SK-N-SH treated with all-trans-retinoic acid at 6 μM for 48 hours (cell line): ENCODE results near the gene MKRN2.

Experiments used
- ARNTL ChIP-seq: fragments of 450-650 bp; formaldehyde crosslinking; IDR thresholded peaks from 2 replicates; pipeline ENCODE4 v1.5.0; 2020; ENCODE audit warnings: low read depth, mild to moderate bottlenecking, moderate library complexity, borderline replicate concordance
- BACH2 ChIP-seq: fragments of 250-450 bp; sonication (Bioruptor Pico); IDR thresholded peaks from 2 replicates; pipeline ENCODE4 v1.9.0; 2021; ENCODE audit warnings: mild to moderate bottlenecking, borderline replicate concordance
- CREB5 ChIP-seq: fragments of 250-450 bp; sonication (Bioruptor Pico); IDR thresholded peaks from 2 replicates; pipeline ENCODE4 v1.5.1; 2020; ENCODE audit warnings: low read depth, mild to moderate bottlenecking, moderate library complexity
- CSDC2 ChIP-seq: fragments of 250-450 bp; sonication (Bioruptor Pico); IDR thresholded peaks from 2 replicates; pipeline ENCODE4 v1.5.0; 2020; ENCODE audit warnings: mild to moderate bottlenecking, moderate library complexity
- ESRRG ChIP-seq: fragments of 250-450 bp; sonication (Bioruptor Pico); IDR thresholded peaks from 2 replicates; pipeline ENCODE4 v1.6.1; 2021; ENCODE audit warnings: mild to moderate bottlenecking
- GLIS3 ChIP-seq: fragments of 250-450 bp; sonication (Bioruptor Pico); IDR thresholded peaks from 2 replicates; pipeline ENCODE4 v1.5.0; 2020; ENCODE audit warnings: mild to moderate bottlenecking, moderate library complexity
- OSR1 ChIP-seq: fragments of 250-450 bp; sonication (Bioruptor Pico); IDR thresholded peaks from 2 replicates; pipeline ENCODE4 v1.8.0; 2022; ENCODE audit warnings: moderate library complexity, mild to moderate bottlenecking, inconsistent platforms
- PATZ1 ChIP-seq: fragments of 250-450 bp; sonication (Bioruptor Pico); IDR thresholded peaks from 2 replicates; pipeline ENCODE4 v1.8.0; 2020; ENCODE audit warnings: mild to moderate bottlenecking, moderate library complexity, borderline replicate concordance
- RARB ChIP-seq: fragments of 250-450 bp; sonication (Bioruptor Pico); IDR thresholded peaks from 2 replicates; pipeline ENCODE4 v1.8.0; 2021; ENCODE audit warnings: mild to moderate bottlenecking, moderate library complexity
- TOX ChIP-seq: fragments of 250-450 bp; sonication (Bioruptor Pico); IDR thresholded peaks from 2 replicates; pipeline ENCODE4 v1.8.0; 2021; ENCODE audit warnings: mild to moderate bottlenecking, moderate library complexity, borderline replicate concordance
- ZFP3 ChIP-seq: fragments of 250-450 bp; sonication (Bioruptor Pico); IDR thresholded peaks from 2 replicates; pipeline ENCODE4 v1.5.0; 2020; ENCODE audit warnings: mild to moderate bottlenecking, moderate library complexity

GRCh38 chr3:12522721-12523120, 34.2 kb upstream of the MKRN2 start:
- TF ChIP-seq ESRRG (CRISPR knock-in tag) = no peak
- no peak for TF ChIP-seq TOX (CRISPR knock-in tag)
- no peak for TF ChIP-seq GLIS3
- TF ChIP-seq ZFP3 (CRISPR knock-in tag) = no peak
- no peak for TF ChIP-seq RARB (CRISPR knock-in tag)
- no peak for TF ChIP-seq CSDC2 (CRISPR knock-in tag)
- TF ChIP-seq CREB5 = no peak
- TF ChIP-seq PATZ1 = no peak
- no peak for TF ChIP-seq BACH2
- no peak for TF ChIP-seq ARNTL
- no peak for TF ChIP-seq OSR1 (CRISPR knock-in tag)
